ENCODE results near the gene DMRTC2.

DMRTC2 gene

DNA sequence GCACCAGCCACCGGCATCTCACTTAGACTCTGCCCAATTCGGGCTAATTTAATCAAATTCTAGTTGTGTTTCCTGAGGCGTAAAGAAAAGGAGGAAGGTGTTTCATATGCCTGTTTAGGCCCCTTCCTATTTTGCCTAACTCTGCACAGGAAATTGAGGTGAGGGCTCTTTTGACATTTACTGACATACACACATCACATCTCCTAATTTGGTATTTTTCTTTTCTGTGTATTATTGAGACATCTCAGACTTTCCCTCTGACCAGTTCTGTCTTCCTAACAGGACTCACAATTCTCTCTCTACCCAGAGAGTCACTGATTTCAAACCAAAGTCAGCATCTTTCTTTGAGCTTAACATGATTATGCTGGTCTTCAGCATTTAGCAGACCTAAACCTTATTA, 40.5 kb upstream of the DMRTC2 start:
- TF ChIP-seq ZNF701 (tag by site-specific recombination; IDR thresholded peaks at IDR 0.05) (no peak), KLF10 (tag by site-specific recombination; IDR thresholded peaks at IDR 0.05) (no peak), SETDB1 (IDR thresholded peaks at IDR 0.05; ENCODE audit: insufficient read length, low read length) (no peak), ZNF335 (tag by site-specific recombination; conservative IDR thresholded peaks at IDR 0.05) (no peak), ZNF585B (tag by site-specific recombination; IDR thresholded peaks at IDR 0.05) (no peak), IKZF3 (tag by site-specific recombination; IDR thresholded peaks at IDR 0.05) (no peak), ZFP69B (tag by site-specific recombination; IDR thresholded peaks at IDR 0.05) (no peak), FEZF1 (tag by site-specific recombination; IDR thresholded peaks at IDR 0.05) (no peak), ZNF626 (tag by site-specific recombination; IDR thresholded peaks at IDR 0.05) (no peak), ZNF140 (tag by site-specific recombination; IDR thresholded peaks at IDR 0.05) (no peak), ZNF23 (tag by site-specific recombination; IDR thresholded peaks at IDR 0.05; ENCODE audit: borderline replicate concordance) (no peak), KLF8 (tag by site-specific recombination; IDR thresholded peaks at IDR 0.05) (no peak), KLF16 (tag by site-specific recombination; IDR thresholded peaks at IDR 0.05) (no peak), ZNF157 (tag by site-specific recombination; IDR thresholded peaks at IDR 0.05) (no peak), ZNF114 (tag by site-specific recombination; IDR thresholded peaks at IDR 0.05) (no peak), ZSCAN23 (tag by site-specific recombination; IDR thresholded peaks at IDR 0.05) (no peak)
- TF ChIP-seq, protein P1, sequence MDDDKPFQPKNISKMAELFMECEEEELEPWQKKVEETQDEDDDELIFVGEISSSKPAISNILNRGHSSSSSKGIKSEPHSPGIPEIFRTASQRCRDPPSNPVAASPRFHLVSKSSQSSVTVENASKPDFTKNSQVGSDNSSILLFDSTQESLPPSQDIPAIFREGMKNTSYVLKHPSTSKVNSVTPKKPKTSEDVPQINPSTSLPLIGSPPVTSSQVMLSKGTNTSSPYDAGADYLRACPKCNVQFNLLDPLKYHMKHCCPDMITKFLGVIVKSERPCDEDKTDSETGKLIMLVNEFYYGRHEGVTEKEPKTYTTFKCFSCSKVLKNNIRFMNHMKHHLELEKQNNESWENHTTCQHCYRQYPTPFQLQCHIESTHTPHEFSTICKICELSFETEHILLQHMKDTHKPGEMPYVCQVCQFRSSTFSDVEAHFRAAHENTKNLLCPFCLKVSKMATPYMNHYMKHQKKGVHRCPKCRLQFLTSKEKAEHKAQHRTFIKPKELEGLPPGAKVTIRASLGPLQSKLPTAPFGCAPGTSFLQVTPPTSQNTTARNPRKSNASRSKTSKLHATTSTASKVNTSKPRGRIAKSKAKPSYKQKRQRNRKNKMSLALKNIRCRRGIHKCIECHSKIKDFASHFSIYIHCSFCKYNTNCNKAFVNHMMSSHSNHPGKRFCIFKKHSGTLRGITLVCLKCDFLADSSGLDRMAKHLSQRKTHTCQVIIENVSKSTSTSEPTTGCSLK (tag by site-specific recombination; IDR thresholded peaks at IDR 0.05), result no peak
- TF ChIP-seq, protein P2, sequence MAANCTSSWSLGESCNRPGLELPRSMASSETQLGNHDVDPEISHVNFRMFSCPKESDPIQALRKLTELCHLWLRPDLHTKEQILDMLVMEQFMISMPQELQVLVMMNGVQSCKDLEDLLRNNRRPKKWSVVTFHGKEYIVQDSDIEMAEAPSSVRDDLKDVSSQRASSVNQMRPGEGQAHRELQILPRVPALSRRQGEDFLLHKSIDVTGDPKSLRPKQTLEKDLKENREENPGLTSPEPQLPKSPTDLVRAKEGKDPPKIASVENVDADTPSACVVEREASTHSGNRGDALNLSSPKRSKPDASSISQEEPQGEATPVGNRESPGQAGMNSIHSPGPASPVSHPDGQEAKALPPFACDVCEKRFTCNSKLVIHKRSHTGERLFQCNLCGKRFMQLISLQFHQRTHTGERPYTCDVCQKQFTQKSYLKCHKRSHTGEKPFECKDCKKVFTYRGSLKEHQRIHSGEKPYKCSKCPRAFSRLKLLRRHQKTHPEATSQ (tag by site-specific recombination; IDR thresholded peaks at IDR 0.05), result no peak
- Histone ChIP-seq H3K9me3 (ENCODE audit: control insufficient read depth, insufficient read depth, low read depth, low read length) (no peaks in the 10 kb centered on the region; the same call in 1 of the 2 replicates), H3K4me1 (ENCODE audit: control insufficient read depth, insufficient read depth, low read length) (no peaks in the 10 kb centered on the region), H3K27ac (ENCODE audit: extremely low read depth, low read depth, low read length) (no peak overlapping the region), H3K4me3 (ENCODE audit: low read depth, low read length) (no peak overlapping the region), H3K36me3 (ENCODE audit: control insufficient read depth in 2 of 2, insufficient read depth in 1 of 2, low read length in 2 of 2) (no peaks in the 10 kb centered on the region)
- ChIA-PET CTCF (interaction anchor here (0.6 to 7.2 kb wide), 10 partner anchors 10 to 103 kb away, joined by 3 to 63 read pairs (median 6); no protein-coding TSS in a partner anchor), POLR2A (interaction anchor here (0.7 kb wide), 1 partner anchor 35 kb away, joined by 3 read pairs; no protein-coding TSS in a partner anchor)

DNA sequence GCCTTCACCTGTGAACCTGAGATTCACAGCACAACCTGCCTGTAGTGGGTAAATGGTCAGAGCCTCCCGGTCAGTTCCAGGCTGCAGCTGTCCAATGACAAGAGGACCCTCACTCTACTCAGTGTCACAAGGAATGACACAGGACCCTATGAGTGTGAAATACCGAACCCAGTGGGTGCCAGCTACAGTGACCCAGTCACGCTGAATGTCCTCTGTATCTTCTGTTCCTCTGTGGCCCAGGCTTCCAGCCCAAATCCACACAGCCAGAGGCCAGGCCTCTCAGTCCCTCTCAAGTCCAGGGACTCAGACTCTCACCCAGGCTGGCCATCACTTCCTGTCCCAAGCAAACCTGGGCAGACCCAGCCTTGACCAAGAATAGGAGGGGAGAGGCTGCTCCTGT, 37.7 kb upstream of the DMRTC2 start:
- no peaks in the 10 kb centered on the region; the same call in 1 of the 2 replicates for H3K9me3 ChIP-seq (ENCODE audit: control insufficient read depth, insufficient read depth, low read depth, low read length)
- H3K36me3 ChIP-seq (ENCODE audit: control insufficient read depth in 2 of 2, insufficient read depth in 1 of 2, low read length in 2 of 2), result no peaks in the 10 kb centered on the region
- POLR2A ChIA-PET, result no interaction called here
- no peak for TF ChIP-seq ZNF169 (tag by site-specific recombination; IDR thresholded peaks at IDR 0.05)
- no peak for TF ChIP-seq REPIN1 (tag by site-specific recombination; IDR thresholded peaks at IDR 0.05; ENCODE audit: low read depth)
- TF ChIP-seq ZNF830 (tag by site-specific recombination; IDR thresholded peaks at IDR 0.05; ENCODE audit: low read depth), result no peak
- no peak for TF ChIP-seq ZNF10 (tag by site-specific recombination; IDR thresholded peaks at IDR 0.05)
- TF ChIP-seq, protein P1 (tag by site-specific recombination; IDR thresholded peaks at IDR 0.05), result no peak
- no peak for TF ChIP-seq ZNF138 (tag by site-specific recombination; IDR thresholded peaks at IDR 0.05; ENCODE audit: borderline replicate concordance)
- TF ChIP-seq ZNF530 (tag by site-specific recombination; IDR thresholded peaks at IDR 0.05; ENCODE audit: low read depth), result no peak
- TF ChIP-seq, protein P3, sequence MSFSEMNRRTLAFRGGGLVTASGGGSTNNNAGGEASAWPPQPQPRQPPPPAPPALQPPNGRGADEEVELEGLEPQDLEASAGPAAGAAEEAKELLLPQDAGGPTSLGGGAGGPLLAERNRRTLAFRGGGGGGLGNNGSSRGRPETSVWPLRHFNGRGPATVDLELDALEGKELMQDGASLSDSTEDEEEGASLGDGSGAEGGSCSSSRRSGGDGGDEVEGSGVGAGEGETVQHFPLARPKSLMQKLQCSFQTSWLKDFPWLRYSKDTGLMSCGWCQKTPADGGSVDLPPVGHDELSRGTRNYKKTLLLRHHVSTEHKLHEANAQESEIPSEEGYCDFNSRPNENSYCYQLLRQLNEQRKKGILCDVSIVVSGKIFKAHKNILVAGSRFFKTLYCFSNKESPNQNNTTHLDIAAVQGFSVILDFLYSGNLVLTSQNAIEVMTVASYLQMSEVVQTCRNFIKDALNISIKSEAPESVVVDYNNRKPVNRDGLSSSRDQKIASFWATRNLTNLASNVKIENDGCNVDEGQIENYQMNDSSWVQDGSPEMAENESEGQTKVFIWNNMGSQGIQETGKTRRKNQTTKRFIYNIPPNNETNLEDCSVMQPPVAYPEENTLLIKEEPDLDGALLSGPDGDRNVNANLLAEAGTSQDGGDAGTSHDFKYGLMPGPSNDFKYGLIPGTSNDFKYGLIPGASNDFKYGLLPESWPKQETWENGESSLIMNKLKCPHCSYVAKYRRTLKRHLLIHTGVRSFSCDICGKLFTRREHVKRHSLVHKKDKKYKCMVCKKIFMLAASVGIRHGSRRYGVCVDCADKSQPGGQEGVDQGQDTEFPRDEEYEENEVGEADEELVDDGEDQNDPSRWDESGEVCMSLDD (tag by site-specific recombination; IDR thresholded peaks at IDR 0.05), result no peak
- no peak for TF ChIP-seq EGR2 (tag by site-specific recombination; IDR thresholded peaks at IDR 0.05; ENCODE audit: low read depth)
- TF ChIP-seq ZNF621 (tag by site-specific recombination; IDR thresholded peaks at IDR 0.05), result no peak
- TF ChIP-seq SP3 (tag by site-specific recombination; IDR thresholded peaks at IDR 0.05), result no peak
- TF ChIP-seq ZNF624 (tag by site-specific recombination; IDR thresholded peaks at IDR 0.05), result no peak

More for the DNA sequence above, 37.7 kb upstream of the DMRTC2 start:
- no peaks in the 10 kb centered on the region for H3K4me1 ChIP-seq (ENCODE audit: control insufficient read depth, insufficient read depth, low read length)
- no peak overlapping the region for H3K4me3 ChIP-seq (ENCODE audit: low read depth, low read length)
- CTCF ChIA-PET, result interaction anchor here (1.3 to 7.2 kb wide), 4 partner anchors 13 to 54 kb away, joined by 5 to 63 read pairs (median 8); no protein-coding TSS in a partner anchor
- no peak overlapping the region for H3K27ac ChIP-seq (ENCODE audit: extremely low read depth, low read depth, low read length)
